ENCODE data around the gene MOAP1.
"Not testable (repeated sequence)": the region's sequence is repeated elsewhere in the genome, so short reads cannot be mapped to it uniquely, and the experiment has no call there.

Gene MOAP1

GRCh38 chr14:93137864-93138263 is 46.8 kb downstream of the MOAP1 start:
- no peak overlapping the region for H3K9ac ChIP-seq (ENCODE audit: low read depth, low read length)
- no peak for DNase-seq
- H4K20me1 ChIP-seq (ENCODE audit: insufficient read depth, low read length): no peaks in the 10 kb centered on the region
- no peak overlapping the region for H3K4me3 ChIP-seq (ENCODE audit: low read depth in 1 of 2, low read length in 2 of 2)
- H3K9me3 ChIP-seq (ENCODE audit: insufficient read depth, low read length, severe bottlenecking): no peaks in the 10 kb centered on the region
- H3K36me3 ChIP-seq (ENCODE audit: insufficient read depth, low read length): no peaks in the 10 kb centered on the region
- no peak overlapping the region for H3K27ac ChIP-seq (ENCODE audit: low read length)
- H3K79me2 ChIP-seq (ENCODE audit: insufficient read depth, low read length): no peaks in the 10 kb centered on the region
- H3K4me2 ChIP-seq (ENCODE audit: insufficient read depth, low read length): no peak overlapping the region
- H3K27me3 ChIP-seq (ENCODE audit: insufficient read depth, low read length, poor library complexity): no peaks in the 10 kb centered on the region
- no peak for ATAC-seq (ENCODE audit: insufficient read depth, low read depth)
- peaks cover 5% of the 10 kb centered on the region; the same call in 1 of the 2 replicates for H3K4me1 ChIP-seq (ENCODE audit: insufficient read depth, low read length)
- no peak overlapping the region for H2AFZ ChIP-seq (ENCODE audit: low read depth, low read length)
- no peak for TF ChIP-seq CTCF (IDR thresholded peaks at IDR 0.05; ENCODE audit: borderline replicate concordance, extremely low read depth, low read length, poor library complexity, severe bottlenecking)
- no peak for TF ChIP-seq EZH2 (IDR thresholded peaks at IDR 0.05; ENCODE audit: borderline replicate concordance, low read depth, low read length, severe bottlenecking)

- not testable (repeated sequence) for ATAC-seq (ENCODE audit: insufficient read depth, low read depth); H3K4me3 ChIP-seq (ENCODE audit: low read depth in 1 of 2, low read length in 2 of 2); H3K9me3 ChIP-seq (ENCODE audit: insufficient read depth, low read length, severe bottlenecking); H3K4me1 ChIP-seq (ENCODE audit: insufficient read depth, low read length); H3K79me2 ChIP-seq (ENCODE audit: insufficient read depth, low read length); H2AFZ ChIP-seq (ENCODE audit: low read depth, low read length); H3K4me2 ChIP-seq (ENCODE audit: insufficient read depth, low read length); H4K20me1 ChIP-seq (ENCODE audit: insufficient read depth, low read length); H3K27me3 ChIP-seq (ENCODE audit: insufficient read depth, low read length, poor library complexity); H3K27ac ChIP-seq (ENCODE audit: low read length); DNase-seq; H3K36me3 ChIP-seq (ENCODE audit: insufficient read depth, low read length); H3K9ac ChIP-seq (ENCODE audit: low read depth, low read length)
These were observed 48.2 kb downstream of the MOAP1 start for GRCh38 chr14:93136508-93136907.

- ATAC-seq (ENCODE audit: insufficient read depth, low read depth): no peak
- no peak for DNase-seq
- H4K20me1 ChIP-seq (ENCODE audit: insufficient read depth, low read length): no peaks in the 10 kb centered on the region
- TF ChIP-seq EZH2 (IDR thresholded peaks at IDR 0.05; ENCODE audit: borderline replicate concordance, low read depth, low read length, severe bottlenecking) (no peak), CTCF (IDR thresholded peaks at IDR 0.05; ENCODE audit: borderline replicate concordance, extremely low read depth, low read length, poor library complexity, severe bottlenecking) (no peak)
- no peak overlapping the region for H2AFZ ChIP-seq (ENCODE audit: low read depth, low read length)
- H3K4me3 ChIP-seq (ENCODE audit: low read depth in 1 of 2, low read length in 2 of 2): no peak overlapping the region
- no peak overlapping the region for H3K27ac ChIP-seq (ENCODE audit: low read length)
- H3K9me3 ChIP-seq (ENCODE audit: insufficient read depth, low read length, severe bottlenecking): no peaks in the 10 kb centered on the region
- no peaks in the 10 kb centered on the region for H3K36me3 ChIP-seq (ENCODE audit: insufficient read depth, low read length)
- H3K4me2 ChIP-seq (ENCODE audit: insufficient read depth, low read length): no peak overlapping the region
- peaks cover 5% of the 10 kb centered on the region; the same call in 1 of the 2 replicates for H3K4me1 ChIP-seq (ENCODE audit: insufficient read depth, low read length)
- no peak overlapping the region for H3K9ac ChIP-seq (ENCODE audit: low read depth, low read length)
- H3K79me2 ChIP-seq (ENCODE audit: insufficient read depth, low read length): no peaks in the 10 kb centered on the region
- no peaks in the 10 kb centered on the region for H3K27me3 ChIP-seq (ENCODE audit: insufficient read depth, low read length, poor library complexity)
These were observed 48.7 kb downstream of the MOAP1 start for GRCh38 chr14:93136009-93136408.

GRCh38 chr14:93135399-93135798 is 49.3 kb downstream of the MOAP1 start:
- TF ChIP-seq CTCF (IDR thresholded peaks at IDR 0.05; ENCODE audit: borderline replicate concordance, extremely low read depth, low read length, poor library complexity, severe bottlenecking) (no peak), EZH2 (IDR thresholded peaks at IDR 0.05; ENCODE audit: borderline replicate concordance, low read depth, low read length, severe bottlenecking) (no peak)
- Histone ChIP-seq H2AFZ (ENCODE audit: low read depth, low read length) (no peak overlapping the region), H3K36me3 (ENCODE audit: insufficient read depth, low read length) (no peaks in the 10 kb centered on the region), H3K27ac (ENCODE audit: low read length) (no peak overlapping the region), H3K9me3 (ENCODE audit: insufficient read depth, low read length, severe bottlenecking) (no peaks in the 10 kb centered on the region), H3K27me3 (ENCODE audit: insufficient read depth, low read length, poor library complexity) (no peaks in the 10 kb centered on the region), H4K20me1 (ENCODE audit: insufficient read depth, low read length) (no peaks in the 10 kb centered on the region), H3K4me2 (ENCODE audit: insufficient read depth, low read length) (no peak overlapping the region), H3K4me3 (ENCODE audit: low read depth in 1 of 2, low read length in 2 of 2) (no peak overlapping the region), H3K9ac (ENCODE audit: low read depth, low read length) (no peak overlapping the region), H3K79me2 (ENCODE audit: insufficient read depth, low read length) (no peaks in the 10 kb centered on the region), H3K4me1 (ENCODE audit: insufficient read depth, low read length) (peaks cover 5% of the 10 kb centered on the region; the same call in 1 of the 2 replicates)
- ATAC-seq (ENCODE audit: insufficient read depth, low read depth) (no peak), DNase-seq (no peak)

All from DND-41 (cell line).